Panc1 (cell line): ENCODE measurements around the gene LCOR. TPM values are rescaled to one million over a fixed set of nuclear protein-coding genes. Genes with fewer than 3 reads are reported as not detected.

ENCODE experiments used
- ATAC-seq: fragments of 200-7000 bp; cut with Tn5 transposase; 2 replicates; pipeline ENCODE4 v1.9.1; 2020; ENCODE audit warnings: mild to moderate bottlenecking, moderate library complexity
- Bru-seq: library from RNA; stranded (reverse); fragments of 400-500 nt; gene quantifications from one replicate; lab custom pipeline; 2021; lab: Mats Ljungman, UMichigan
- BruChase-seq, 2 experiments: library from RNA; stranded (reverse); fragments of 400-500 nt; gene quantifications; one replicate each; lab custom pipeline; 2021; lab: Mats Ljungman, UMichigan
- BruUV-seq: library from RNA; stranded (reverse); fragments of 400-500 nt; replicated peaks from 2 replicates; lab custom pipeline; 2021; lab: Mats Ljungman, UMichigan
- CTCF ChIA-PET: fragments of 300-600 bp; sonication (Branson Sonifier 250); formaldehyde crosslinking; loops from one replicate; lab custom pipeline; 2022; ENCODE audit warnings: antibody characterized with exemption; lab: Charles Lee
- POLR2A ChIA-PET: fragments of 300-600 bp; sonication (Branson Sonifier 250); formaldehyde crosslinking; loops from one replicate; lab custom pipeline; 2022; ENCODE audit warnings: antibody characterized with exemption; lab: Charles Lee
- DNase-seq: peaks from one replicate; pipeline ENCODE4 v3.0.0-alpha.2; 2010; ENCODE audit warnings: low read depth, low spot score
- H3K27ac ChIP-seq: 2 replicates; pipeline ENCODE4 v1.5.1; 2011; ENCODE audit warnings: mild to moderate bottlenecking, low read length, inconsistent platforms
- H3K27me3 ChIP-seq: fragments of 200-500 bp; sonication (Bioruptor generic); 2 replicates; pipeline ENCODE4 v1.6.0; 2014; ENCODE audit warnings: low read length, inconsistent platforms; ENCODE audit not compliant: control insufficient read depth, insufficient read depth
- H3K36me3 ChIP-seq: fragments of 200-500 bp; sonication (Bioruptor generic); 2 replicates; pipeline ENCODE4 v1.5.1; 2014; ENCODE audit warnings: inconsistent platforms, mild to moderate bottlenecking, low read length, moderate library complexity; ENCODE audit not compliant: control insufficient read depth, insufficient read depth
- H3K4me1 ChIP-seq: 2 replicates; pipeline ENCODE4 v1.5.1; 2011; ENCODE audit warnings: inconsistent platforms, mild to moderate bottlenecking, low read length, moderate library complexity; ENCODE audit not compliant: control insufficient read depth, insufficient read depth
- H3K4me3 ChIP-seq, 2 experiments: 2 replicates each; pipeline ENCODE4 v1.5.1; 2011 to 2012; ENCODE audit warnings: low read depth in 2 of 2, low read length in 2 of 2, mild to moderate bottlenecking in 2 of 2, inconsistent platforms in 1 of 2, moderate library complexity in 1 of 2
- H3K9me3 ChIP-seq: fragments of 200-500 bp; sonication (Bioruptor generic); 2 replicates; pipeline ENCODE4 v1.5.1; 2014; ENCODE audit warnings: low read depth, mild to moderate bottlenecking, inconsistent platforms, low read length, moderate library complexity; ENCODE audit not compliant: control insufficient read depth, insufficient read depth
- POLR2AphosphoS5 ChIP-seq: IDR thresholded peaks from 2 replicates; pipeline ENCODE4 v1.6.1; 2012; ENCODE audit warnings: mild to moderate bottlenecking, low read depth, low read length, moderate library complexity
- SIN3A ChIP-seq: IDR thresholded peaks from 2 replicates; pipeline ENCODE4 v1.6.1; 2012; ENCODE audit warnings: low read depth, mild to moderate bottlenecking, low read length, moderate library complexity, borderline replicate concordance; ENCODE audit not compliant: insufficient read depth
- TCF7L2 ChIP-seq: IDR thresholded peaks from 2 replicates; pipeline ENCODE4 v1.6.1; 2011; ENCODE audit warnings: mild to moderate bottlenecking, low read depth, low read length, inconsistent platforms
- in situ Hi-C: cut with HindIII; loops from 2 replicates; pipeline ENCODE4 v1.10.0; 2016; ENCODE audit warnings: low sequenced_read_pairs, low pct_unique_long_range_greater_than_20kb
- intact Hi-C: fragments of 100-400 bp; cut with micrococcal nuclease; formaldehyde crosslinking; loops from one replicate; pipeline ENCODE4 v1.10.0; 2022; ENCODE audit not compliant: unreplicated experiment
- long read RNA-seq: library from polyadenylated mRNA; unstranded; transcript quantifications from one replicate; pipeline ENCODE4 v2.0.0, GENCODE V29; 2021; ENCODE audit not compliant: unreplicated experiment
- polyA plus RNA-seq: library from polyadenylated mRNA; unstranded; fragments of >200 nt; gene quantifications from one replicate; pipeline ENCODE4 v1.2.1, GENCODE V29; 2012; ENCODE audit warnings: missing spikeins; ENCODE audit not compliant: insufficient read length
- total RNA-seq: library from RNA; stranded (reverse); gene quantifications from one replicate; pipeline ENCODE4 v1.2.1, GENCODE V29; 2021; ENCODE audit not compliant: unreplicated experiment
- TF ChIP-seq, protein P1 (sequence below), 2 experiments: IDR thresholded peaks; 2 replicates each; pipeline ENCODE4 v1.6.1; 2011 to 2012; ENCODE audit warnings: low read depth in 2 of 2, control low read depth in 1 of 2, low read length in 1 of 2, mild to moderate bottlenecking in 1 of 2, moderate library complexity in 1 of 2; ENCODE audit not compliant: insufficient read depth in 1 of 2
- TF ChIP-seq, protein P2 (sequence below): fragments of 450-650 bp; IDR thresholded peaks from 2 replicates; pipeline ENCODE4 v1.5.1; 2017; ENCODE audit warnings: mild to moderate bottlenecking

LCOR gene
- total RNA-seq, result 58.0 TPM
- polyA plus RNA-seq, result 7.9 TPM
- percentile 94 among the genes with signal in this experiment for Bru-seq, nascent RNA
- percentile 95 among the genes with signal in this experiment for BruChase-seq, experiment 1, labeled RNA remaining after a 2-hour chase
- percentile 92 among the genes with signal in this experiment for BruChase-seq, experiment 2, labeled RNA remaining after a 6-hour chase
- long read RNA-seq, full-length matches to known transcripts, result 11 of 103 reads
- long read RNA-seq, partial matches to known transcripts, result 23 of 103 reads
- long read RNA-seq, other reads (novel, unspliced or antisense), result 69 of 103 reads

DNA sequence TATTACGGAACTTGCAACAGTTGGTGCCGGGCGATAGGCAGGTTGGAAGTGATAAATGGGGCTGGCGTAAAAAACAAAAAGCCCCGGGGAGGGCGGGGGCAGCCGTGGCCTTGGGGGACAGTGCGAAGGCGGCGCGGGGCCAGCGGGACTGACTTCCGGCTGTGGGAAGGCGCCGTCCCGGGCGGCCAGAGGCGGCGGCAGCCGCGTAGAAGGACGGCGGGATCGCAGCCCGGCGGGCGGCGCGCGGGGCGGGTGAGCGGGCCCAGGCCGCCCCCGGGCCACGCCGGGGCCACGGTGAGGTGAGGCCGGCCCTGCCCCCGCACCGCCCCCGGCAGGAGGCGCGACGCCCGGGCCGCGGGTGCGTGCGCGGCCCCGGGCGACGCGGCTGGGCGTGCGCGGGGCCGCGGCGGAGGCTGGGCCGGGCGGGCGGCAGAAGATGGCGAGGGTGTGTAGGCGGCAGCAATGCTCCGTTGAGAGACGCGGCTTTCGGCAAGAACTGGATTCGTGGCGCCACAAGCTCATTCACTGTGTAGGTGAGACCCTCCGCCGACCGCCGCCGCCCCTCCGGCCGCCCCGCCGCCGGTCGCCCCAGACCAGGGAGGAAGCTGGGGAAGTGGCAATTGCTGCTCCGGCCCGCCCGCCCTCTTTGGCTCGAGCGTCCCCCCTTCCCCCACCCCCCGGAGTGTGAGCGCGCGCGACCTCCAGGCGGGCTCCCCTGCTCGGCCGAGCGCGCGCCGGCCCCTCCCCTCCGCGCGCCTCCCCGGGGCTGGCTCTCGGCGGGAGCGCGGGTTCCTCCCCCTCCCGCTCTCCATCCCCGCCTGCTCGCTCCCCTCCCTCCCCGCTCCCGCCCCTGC, at the start of gene LCOR:
Gene LCOR, plus strand, starts transcription at position 432 of the 854 bp plus-strand sequence. CDS start 116,760 bp downstream, outside the sequence.
- TF ChIP-seq, protein P1, sequence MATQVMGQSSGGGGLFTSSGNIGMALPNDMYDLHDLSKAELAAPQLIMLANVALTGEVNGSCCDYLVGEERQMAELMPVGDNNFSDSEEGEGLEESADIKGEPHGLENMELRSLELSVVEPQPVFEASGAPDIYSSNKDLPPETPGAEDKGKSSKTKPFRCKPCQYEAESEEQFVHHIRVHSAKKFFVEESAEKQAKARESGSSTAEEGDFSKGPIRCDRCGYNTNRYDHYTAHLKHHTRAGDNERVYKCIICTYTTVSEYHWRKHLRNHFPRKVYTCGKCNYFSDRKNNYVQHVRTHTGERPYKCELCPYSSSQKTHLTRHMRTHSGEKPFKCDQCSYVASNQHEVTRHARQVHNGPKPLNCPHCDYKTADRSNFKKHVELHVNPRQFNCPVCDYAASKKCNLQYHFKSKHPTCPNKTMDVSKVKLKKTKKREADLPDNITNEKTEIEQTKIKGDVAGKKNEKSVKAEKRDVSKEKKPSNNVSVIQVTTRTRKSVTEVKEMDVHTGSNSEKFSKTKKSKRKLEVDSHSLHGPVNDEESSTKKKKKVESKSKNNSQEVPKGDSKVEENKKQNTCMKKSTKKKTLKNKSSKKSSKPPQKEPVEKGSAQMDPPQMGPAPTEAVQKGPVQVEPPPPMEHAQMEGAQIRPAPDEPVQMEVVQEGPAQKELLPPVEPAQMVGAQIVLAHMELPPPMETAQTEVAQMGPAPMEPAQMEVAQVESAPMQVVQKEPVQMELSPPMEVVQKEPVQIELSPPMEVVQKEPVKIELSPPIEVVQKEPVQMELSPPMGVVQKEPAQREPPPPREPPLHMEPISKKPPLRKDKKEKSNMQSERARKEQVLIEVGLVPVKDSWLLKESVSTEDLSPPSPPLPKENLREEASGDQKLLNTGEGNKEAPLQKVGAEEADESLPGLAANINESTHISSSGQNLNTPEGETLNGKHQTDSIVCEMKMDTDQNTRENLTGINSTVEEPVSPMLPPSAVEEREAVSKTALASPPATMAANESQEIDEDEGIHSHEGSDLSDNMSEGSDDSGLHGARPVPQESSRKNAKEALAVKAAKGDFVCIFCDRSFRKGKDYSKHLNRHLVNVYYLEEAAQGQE (IDR thresholded peaks at IDR 0.05; ENCODE audit: insufficient read depth in 1 of 2, low read depth in 2 of 2, low read length in 1 of 2), result no peak
- TF ChIP-seq SIN3A, result peak; percentile 45; the same call in 1 of the 2 replicates
- peak; percentile 72 for TF ChIP-seq POLR2AphosphoS5
- Histone ChIP-seq H3K27ac (peak within 1 kb of the TSS; percentile 98), H3K36me3 (no peaks in the 10 kb centered on the region), H3K4me1 (peaks cover 37% of the 10 kb centered on the region), H3K27me3 (no peaks in the 10 kb centered on the region), H3K9me3 (no peaks in the 10 kb centered on the region), H3K4me3 (peak within 1 kb of the TSS; percentile 76 to 91)
- intact Hi-C loops (loop anchor here (2.0 kb wide), 3 partner anchors 67 to 435 kb away; no protein-coding TSS in a partner anchor), in situ Hi-C loops (no loop called here)
- DNase-seq (no peak), ATAC-seq (peak; percentile 89)
- no TSS peak for BruUV-seq
- ChIA-PET CTCF (no interaction called here), POLR2A (no interaction called here)

DNA sequence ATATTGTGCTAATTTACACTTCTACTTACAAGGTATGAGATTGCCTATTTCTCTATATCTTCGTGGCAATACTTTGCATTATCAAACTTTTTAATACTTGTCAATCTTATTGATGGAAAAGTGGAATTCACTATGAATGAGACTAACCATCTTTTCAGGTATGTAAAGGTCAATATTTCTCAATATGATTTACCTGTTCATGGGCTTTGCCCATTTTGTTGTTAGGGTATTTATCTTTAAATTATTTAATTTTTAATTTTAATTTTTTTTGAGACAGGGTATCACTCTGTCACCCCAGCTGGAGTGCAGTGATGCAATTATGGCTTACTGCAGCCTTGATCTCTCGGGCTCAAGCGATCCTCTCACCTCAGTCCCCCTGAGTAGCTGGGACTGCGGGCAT, 47.8 kb upstream of the LCOR start:
- TF ChIP-seq, protein P2, sequence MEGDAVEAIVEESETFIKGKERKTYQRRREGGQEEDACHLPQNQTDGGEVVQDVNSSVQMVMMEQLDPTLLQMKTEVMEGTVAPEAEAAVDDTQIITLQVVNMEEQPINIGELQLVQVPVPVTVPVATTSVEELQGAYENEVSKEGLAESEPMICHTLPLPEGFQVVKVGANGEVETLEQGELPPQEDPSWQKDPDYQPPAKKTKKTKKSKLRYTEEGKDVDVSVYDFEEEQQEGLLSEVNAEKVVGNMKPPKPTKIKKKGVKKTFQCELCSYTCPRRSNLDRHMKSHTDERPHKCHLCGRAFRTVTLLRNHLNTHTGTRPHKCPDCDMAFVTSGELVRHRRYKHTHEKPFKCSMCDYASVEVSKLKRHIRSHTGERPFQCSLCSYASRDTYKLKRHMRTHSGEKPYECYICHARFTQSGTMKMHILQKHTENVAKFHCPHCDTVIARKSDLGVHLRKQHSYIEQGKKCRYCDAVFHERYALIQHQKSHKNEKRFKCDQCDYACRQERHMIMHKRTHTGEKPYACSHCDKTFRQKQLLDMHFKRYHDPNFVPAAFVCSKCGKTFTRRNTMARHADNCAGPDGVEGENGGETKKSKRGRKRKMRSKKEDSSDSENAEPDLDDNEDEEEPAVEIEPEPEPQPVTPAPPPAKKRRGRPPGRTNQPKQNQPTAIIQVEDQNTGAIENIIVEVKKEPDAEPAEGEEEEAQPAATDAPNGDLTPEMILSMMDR, result no peak
- TF ChIP-seq SIN3A, result no peak
- no peak for TF ChIP-seq TCF7L2
- TF ChIP-seq POLR2AphosphoS5, result no peak
- TF ChIP-seq, protein P1 (IDR thresholded peaks at IDR 0.05; ENCODE audit: insufficient read depth in 1 of 2, low read depth in 2 of 2, low read length in 1 of 2), result no peak
- ATAC-seq (no peak), DNase-seq (no peak)
- BruUV-seq, result no TSS peak
- H3K36me3 ChIP-seq, result no peaks in the 10 kb centered on the region
- intact Hi-C loops (no loop called here), in situ Hi-C loops (no loop called here)
- POLR2A ChIA-PET, result interaction anchor here (0.6 kb wide), 1 partner anchor 20 kb away, joined by 8 read pairs; no protein-coding TSS in a partner anchor
- H3K9me3 ChIP-seq, result no peaks in the 10 kb centered on the region
- H3K4me3 ChIP-seq, result no peak overlapping the region
- H3K27ac ChIP-seq, result no peak overlapping the region
- H3K27me3 ChIP-seq, result no peaks in the 10 kb centered on the region
- no peaks in the 10 kb centered on the region for H3K4me1 ChIP-seq
- CTCF ChIA-PET, result no interaction called here
